RWPE2 (cell line): ENCODE measurements around the gene TFAP2B.
A peak's percentile ranks its signal among the peaks of the same experiment; 100 is the strongest.

Experiments
- ATAC-seq: fragments of 200-7000 bp; cut with Tn5 transposase; 3 replicates; pipeline ENCODE4 v1.9.1; 2021; ENCODE audit warnings: low read depth
- DNase-seq: peaks from one replicate; pipeline ENCODE4 v3.0.0-alpha.2; 2020; ENCODE audit warnings: low spot score
- H3K27ac ChIP-seq: fragments of 450-650 bp; 2 replicates; pipeline ENCODE4 v1.5.1; 2017; ENCODE audit warnings: mild to moderate bottlenecking; ENCODE audit not compliant: poor library complexity, severe bottlenecking
- H3K27me3 ChIP-seq: fragments of 250-450 bp; sonication (Bioruptor Pico); 2 replicates; pipeline ENCODE4 v1.5.1; 2021; ENCODE audit warnings: mild to moderate bottlenecking, moderate library complexity; ENCODE audit not compliant: insufficient read depth, poor library complexity, severe bottlenecking
- H3K36me3 ChIP-seq: fragments of 250-450 bp; sonication (Bioruptor Pico); 2 replicates; pipeline ENCODE4 v1.5.1; 2020; ENCODE audit warnings: low read depth, mild to moderate bottlenecking, moderate library complexity
- H3K4me1 ChIP-seq: fragments of 250-450 bp; sonication (Bioruptor Pico); 2 replicates; pipeline ENCODE4 v1.5.1; 2021; ENCODE audit warnings: mild to moderate bottlenecking, moderate library complexity; ENCODE audit not compliant: insufficient read depth, poor library complexity, severe bottlenecking
- H3K4me3 ChIP-seq: fragments of 250-450 bp; sonication (Bioruptor Pico); 2 replicates; pipeline ENCODE4 v1.5.1; 2021; ENCODE audit warnings: mild to moderate bottlenecking, moderate library complexity; ENCODE audit not compliant: severe bottlenecking
- H3K9me3 ChIP-seq: fragments of 250-450 bp; sonication (Bioruptor Pico); 2 replicates; pipeline ENCODE4 v1.5.1; 2021; ENCODE audit warnings: mild to moderate bottlenecking, moderate library complexity; ENCODE audit not compliant: severe bottlenecking
- TF ChIP-seq, protein P1 (sequence below): fragments of 450-650 bp; IDR thresholded peaks from one replicate; pipeline ENCODE4 v1.5.1; 2017; ENCODE audit warnings: mild to moderate bottlenecking, moderate library complexity; ENCODE audit not compliant: poor library complexity, severe bottlenecking

TFAP2B gene

DNA sequence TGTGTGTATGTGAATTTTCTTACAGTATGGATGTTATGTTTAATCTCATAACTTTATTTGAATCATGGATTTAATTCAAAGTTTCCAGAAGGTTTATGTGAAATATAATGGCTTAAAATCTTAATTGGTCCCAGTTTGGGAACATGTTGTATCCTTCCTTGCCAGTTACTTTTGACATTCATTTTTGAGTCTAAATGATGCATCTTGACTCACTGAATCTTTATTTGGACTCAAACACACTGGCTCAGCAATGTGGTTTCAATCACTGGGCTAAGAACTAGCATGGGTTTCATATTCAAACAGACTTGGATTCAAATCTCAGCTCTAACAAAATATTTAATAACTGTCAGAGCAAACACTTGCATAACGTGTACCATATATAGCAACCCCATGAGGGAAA is 25.9 kb upstream of the TFAP2B start:
- TF ChIP-seq, protein P1, sequence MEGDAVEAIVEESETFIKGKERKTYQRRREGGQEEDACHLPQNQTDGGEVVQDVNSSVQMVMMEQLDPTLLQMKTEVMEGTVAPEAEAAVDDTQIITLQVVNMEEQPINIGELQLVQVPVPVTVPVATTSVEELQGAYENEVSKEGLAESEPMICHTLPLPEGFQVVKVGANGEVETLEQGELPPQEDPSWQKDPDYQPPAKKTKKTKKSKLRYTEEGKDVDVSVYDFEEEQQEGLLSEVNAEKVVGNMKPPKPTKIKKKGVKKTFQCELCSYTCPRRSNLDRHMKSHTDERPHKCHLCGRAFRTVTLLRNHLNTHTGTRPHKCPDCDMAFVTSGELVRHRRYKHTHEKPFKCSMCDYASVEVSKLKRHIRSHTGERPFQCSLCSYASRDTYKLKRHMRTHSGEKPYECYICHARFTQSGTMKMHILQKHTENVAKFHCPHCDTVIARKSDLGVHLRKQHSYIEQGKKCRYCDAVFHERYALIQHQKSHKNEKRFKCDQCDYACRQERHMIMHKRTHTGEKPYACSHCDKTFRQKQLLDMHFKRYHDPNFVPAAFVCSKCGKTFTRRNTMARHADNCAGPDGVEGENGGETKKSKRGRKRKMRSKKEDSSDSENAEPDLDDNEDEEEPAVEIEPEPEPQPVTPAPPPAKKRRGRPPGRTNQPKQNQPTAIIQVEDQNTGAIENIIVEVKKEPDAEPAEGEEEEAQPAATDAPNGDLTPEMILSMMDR, result no peak
- no peak for DNase-seq
- ATAC-seq, result no peak
- Histone ChIP-seq H3K27ac (no peak overlapping the region), H3K4me3 (no peak overlapping the region), H3K9me3 (no peaks in the 10 kb centered on the region), H3K36me3 (no peaks in the 10 kb centered on the region), H3K27me3 (no peaks in the 10 kb centered on the region), H3K4me1 (no peaks in the 10 kb centered on the region)

GRCh38 chr6:50795574-50795973 is 23.1 kb upstream of the TFAP2B start:
- Histone ChIP-seq H3K27me3 (no peaks in the 10 kb centered on the region), H3K9me3 (no peaks in the 10 kb centered on the region), H3K4me3 (no peak overlapping the region), H3K4me1 (no peaks in the 10 kb centered on the region), H3K36me3 (no peaks in the 10 kb centered on the region), H3K27ac (no peak overlapping the region)
- DNase-seq, result no peak
- no peak for ATAC-seq
- TF ChIP-seq, protein P1, result no peak

- ATAC-seq (no peak), DNase-seq (no peak)
- Histone ChIP-seq H3K4me3 (no peak overlapping the region), H3K4me1 (no peaks in the 10 kb centered on the region), H3K36me3 (no peaks in the 10 kb centered on the region), H3K27ac (no peak overlapping the region), H3K27me3 (peaks cover 9% of the 10 kb centered on the region), H3K9me3 (peaks cover 2% of the 10 kb centered on the region)
- TF ChIP-seq, protein P1, result no peak
These were observed 14.4 kb upstream of the TFAP2B start for GRCh38 chr6:50804283-50804682.

GRCh38 chr6:50807035-50807434 is 11.6 kb upstream of the TFAP2B start:
- Histone ChIP-seq H3K27ac (no peak overlapping the region), H3K27me3 (peaks cover 9% of the 10 kb centered on the region), H3K9me3 (no peaks in the 10 kb centered on the region), H3K36me3 (no peaks in the 10 kb centered on the region), H3K4me1 (no peaks in the 10 kb centered on the region), H3K4me3 (no peak overlapping the region)
- TF ChIP-seq, protein P1, result no peak
- ATAC-seq, result no peak
- DNase-seq, result no peak

GRCh38 chr6:50815436-50816114 is 3.1 kb upstream of the TFAP2B start:
- TF ChIP-seq, protein P1, result no peak
- ATAC-seq (0 out of 3 replicates have a peak, but pooled peaks have one; percentile 25), DNase-seq (no peak)
- Histone ChIP-seq H3K4me1 (no peaks in the 10 kb centered on the region), H3K4me3 (peak overlapping the region; percentile 42), H3K9me3 (no peaks in the 10 kb centered on the region), H3K36me3 (no peaks in the 10 kb centered on the region), H3K27ac (no peak overlapping the region), H3K27me3 (peaks cover 48% of the 10 kb centered on the region)
